K562 (cell line): ENCODE results near the gene PIK3C2G. TPM values are rescaled to one million over a fixed set of nuclear protein-coding genes. Genes with fewer than 3 reads are reported as not detected.

Experiments used
- ATAC-seq: fragments of 200-7000 bp; cut with Tn5 transposase; 3 replicates; pipeline ENCODE4 v1.9.1; 2020; ENCODE audit warnings: moderate library complexity
- BruUV-seq: library from RNA; stranded (reverse); fragments of 400-500 nt; replicated peaks from 2 replicates; lab custom pipeline; 2021; lab: Mats Ljungman, UMichigan
- CTCF ChIA-PET: fragments of 300-600 bp; formaldehyde crosslinking; extraction: SDS; loops from one replicate; lab custom pipeline; 2021; ENCODE audit warnings: low intra/inter-chr PET ratio; lab: Yijun Ruan, JAX
- POLR2A ChIA-PET: fragments of 300-600, 350-650 bp; sonication (Branson Sonifier 250); formaldehyde crosslinking; extraction: SDS; loops from one replicate; lab custom pipeline; 2021; ENCODE audit warnings: antibody characterized with exemption, inconsistent platforms; lab: Yijun Ruan, JAX
- DNase-seq, 4 experiments: peaks; one replicate each; pipeline versions ENCODE4 v3.0.0 to v3.0.0-alpha.2; 2011 to 2018; ENCODE audit warnings: low spot score in 3 of 4, mixed read lengths in 3 of 4; ENCODE audit errors: extremely low read depth in 1 of 4
- FAIRE-seq: peaks from 2 replicates; lab custom pipeline; 2011; peaks lifted over from hg19 to GRCh38; lab: Jason Lieb, UNC
- H2AFZ ChIP-seq: 2 replicates; pipeline ENCODE4 v1.6.0; 2011; ENCODE audit warnings: low read depth, low read length, control low read depth, inconsistent platforms
- H3K27ac ChIP-seq: fragments of 200-600 bp; 3 replicates; pipeline ENCODE4 v1.8.0; 2011; ENCODE audit warnings: low read depth, mild to moderate bottlenecking, control low read depth, inconsistent platforms, low read length, moderate library complexity, mixed read lengths; ENCODE audit errors: extremely low read depth
- H3K27me3 ChIP-seq, 2 experiments: fragments of 300-600 bp in 1 of 2; 2 replicates in 1 of 2; 3 replicates in 1 of 2; pipeline versions ENCODE4 v1.6.0 to v1.8.0; 2011; ENCODE audit warnings: inconsistent platforms in 2 of 2, low read length in 2 of 2, mild to moderate bottlenecking in 1 of 2, mixed read lengths in 1 of 2, moderate library complexity in 1 of 2; ENCODE audit not compliant: control insufficient read depth in 2 of 2, insufficient read depth in 2 of 2
- H3K36me3 ChIP-seq: fragments of 300-600 bp; 3 replicates; pipeline ENCODE4 v1.8.0; 2011; ENCODE audit warnings: mild to moderate bottlenecking, low read length, inconsistent platforms; ENCODE audit not compliant: control insufficient read depth, insufficient read depth
- H3K4me1 ChIP-seq, 2 experiments: fragments of 200-600 bp in 1 of 2; replicated peaks in 1 of 2; 2 replicates in 1 of 2; 3 replicates in 1 of 2; pipeline versions ENCODE4 v1.5.1 to v1.8.0; 2011; ENCODE audit warnings: inconsistent platforms in 2 of 2, low read length in 2 of 2, mild to moderate bottlenecking in 1 of 2, mixed read lengths in 1 of 2, moderate library complexity in 1 of 2; ENCODE audit not compliant: control insufficient read depth in 2 of 2, insufficient read depth in 2 of 2
- H3K4me2 ChIP-seq: 2 replicates; pipeline ENCODE4 v1.6.1; 2011; ENCODE audit warnings: low read length, control low read depth, inconsistent platforms, mixed read lengths; ENCODE audit not compliant: insufficient read depth
- H3K4me3 ChIP-seq: fragments of 200-600 bp; sonication (generic), shearing (Covaris generic); 2 replicates; pipeline ENCODE4 v1.5.1; 2016; ENCODE audit warnings: control low read depth, inconsistent platforms
- H3K79me2 ChIP-seq: fragments of 200-600 bp; 3 replicates; pipeline ENCODE4 v1.8.0; 2011; ENCODE audit warnings: low read length, inconsistent platforms; ENCODE audit not compliant: control insufficient read depth, insufficient read depth
- H3K9ac ChIP-seq, 2 experiments: 2 replicates each; pipeline versions ENCODE4 v1.6.0 to v1.6.1; 2011; ENCODE audit warnings: low read depth in 2 of 2, low read length in 2 of 2, control low read depth in 1 of 2, inconsistent platforms in 1 of 2, mild to moderate bottlenecking in 1 of 2, mixed read lengths in 1 of 2; ENCODE audit not compliant: insufficient read depth in 1 of 2
- H3K9me1 ChIP-seq: one replicate; pipeline ENCODE4 v1.6.0; 2011; ENCODE audit warnings: inconsistent platforms, mild to moderate bottlenecking, low read length, moderate library complexity; ENCODE audit not compliant: control insufficient read depth, insufficient read depth
- H3K9me3 ChIP-seq: replicated peaks from 2 replicates; pipeline ENCODE4 v1.5.1; 2011; ENCODE audit warnings: low read depth, low read length, inconsistent platforms; ENCODE audit not compliant: control insufficient read depth, insufficient read depth
- H4K20me1 ChIP-seq: replicated peaks from 2 replicates; pipeline ENCODE4 v1.6.1; 2011; ENCODE audit warnings: low read length, inconsistent platforms, mixed read lengths; ENCODE audit not compliant: control insufficient read depth, insufficient read depth
- BCOR ChIP-seq: fragments of 450-650 bp; IDR thresholded peaks from 2 replicates; pipeline ENCODE4 v1.6.1; 2016
- CBX2 ChIP-seq: fragments of 200-600 bp; sonication (generic); IDR thresholded peaks from one replicate; pipeline ENCODE4 v1.6.1; 2012; ENCODE audit warnings: mild to moderate bottlenecking, low read length, inconsistent platforms; ENCODE audit not compliant: insufficient read depth, poor library complexity, severe bottlenecking
- CEBPB ChIP-seq: fragments of 450-650 bp; IDR thresholded peaks from 2 replicates; pipeline ENCODE4 v1.6.1; 2016; ENCODE audit warnings: missing genetic modification characterization, missing compliant biosample characterization
- CEBPG ChIP-seq, 3 experiments: fragments of 200-800 bp in 1 of 3; sonication (Bioruptor generic) in 1 of 3; sonication (generic) in 1 of 3; formaldehyde crosslinking in 1 of 3; IDR thresholded peaks in 2 of 3; conservative IDR thresholded peaks in 1 of 3; 2 replicates each; pipeline versions ENCODE4 v1.6.1 to v1.8.0; 2016 to 2022; ENCODE audit warnings: missing compliant biosample characterization in 2 of 3, missing genetic modification characterization in 2 of 3, mild to moderate bottlenecking in 1 of 3, missing genetic modification reagents in 1 of 3
- MTA2 ChIP-seq: fragments of 450-650 bp; IDR thresholded peaks from 2 replicates; pipeline ENCODE4 v1.6.1; 2016; ENCODE audit warnings: low read depth
- NCOA2 ChIP-seq, 2 experiments: fragments of 450-650 bp; IDR thresholded peaks; 2 replicates each; pipeline ENCODE4 v1.6.1; 2018; ENCODE audit warnings: mild to moderate bottlenecking in 2 of 2, moderate library complexity in 1 of 2; ENCODE audit not compliant: partially characterized antibody in 2 of 2
- SNIP1 ChIP-seq: fragments of 450-650 bp; IDR thresholded peaks from 2 replicates; pipeline ENCODE4 v1.7.1; 2017; ENCODE audit warnings: low read depth, mild to moderate bottlenecking
- TAL1 ChIP-seq: fragments of 450-650 bp; IDR thresholded peaks from 2 replicates; pipeline ENCODE4 v1.6.1; 2016; ENCODE audit warnings: mild to moderate bottlenecking
- TRIM28 ChIP-seq: fragments of 450-650 bp; IDR thresholded peaks from 2 replicates; pipeline ENCODE4 v1.6.1; 2017
- ZNF174 ChIP-seq: fragments of 250-450 bp; sonication (Bioruptor Pico); IDR thresholded peaks from 2 replicates; pipeline ENCODE4 v1.4.0; 2020; ENCODE audit warnings: mild to moderate bottlenecking
- WGBS: fragments of 100-300 bp; shearing (Covaris generic); methylation state at CpG from one replicate; pipeline ENCODE4 v1.1.6; 2016; ENCODE audit warnings: low coverage, mixed read lengths; ENCODE audit not compliant: insufficient coverage; ENCODE audit errors: missing lambda C conversion rate; 5-methylcytosine and 5-hydroxymethylcytosine counted together
- in situ Hi-C: fragments of 300-500 bp; cut with MboI; formaldehyde crosslinking; loops from 4 replicates; pipeline ENCODE4 v1.15.0; 2018; ENCODE audit warnings: inconsistent platforms, mixed read lengths
- intact Hi-C: fragments of 100-400 bp; cut with micrococcal nuclease; formaldehyde crosslinking; loops from 2 replicates; pipeline ENCODE4 v1.14.2; 2022
- polyA plus RNA-seq, 8 experiments: library from polyadenylated mRNA; depleted of rRNA in 4 of 8; stranded (reverse) in 5 of 8; unstranded in 3 of 8; fragments of >200 nt; fragmentation: Nextera tagmentation in 2 of 8; fragmentation: Illumina TruSeq in 1 of 8; extraction: Ambion mirVana in 2 of 8; extraction: Trizol in 1 of 8; gene quantifications; 2 replicates each; pipeline versions ENCODE4 v1.2.1 to v1.2.3, GENCODE V29; 2011 to 2014; ENCODE audit warnings: inconsistent platforms in 1 of 8, missing spikeins in 1 of 8
- total RNA-seq, 7 experiments: library from RNA; depleted of rRNA in 6 of 7; stranded (reverse); fragments of >200 nt in 6 of 7; fragmentation: Illumina TruSeq in 2 of 7; extraction: Trizol in 2 of 7; gene quantifications; 2 replicates each; pipeline versions ENCODE4 v1.2.1 to v1.2.3, GENCODE V29; 2011 to 2021; ENCODE audit warnings: low replicate concordance in 1 of 7

Gene PIK3C2G
- total and polyA plus RNA-seq, 9 of the 15 experiments (the other 6 are each of a cell fraction or from before 2014, with no cell fraction given), result not detected

DNA sequence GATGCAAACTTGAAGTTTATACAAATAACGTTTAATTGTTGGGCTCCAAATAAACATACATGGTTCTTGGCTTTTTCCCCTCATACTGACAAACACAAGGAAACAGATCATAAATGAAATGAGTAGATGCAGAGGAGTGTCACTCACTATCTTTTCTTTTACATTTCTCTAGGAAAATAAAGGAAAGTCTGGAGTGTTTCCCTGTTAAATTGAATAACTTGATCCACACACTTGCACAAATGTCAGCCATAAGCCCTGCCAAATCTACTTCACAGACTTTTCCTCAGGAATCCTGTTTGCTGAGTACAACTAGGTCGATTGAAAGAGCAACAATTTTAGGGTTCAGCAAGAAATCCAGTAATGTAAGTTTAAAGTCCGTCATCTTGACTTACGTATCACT, 301.2 kb downstream of the PIK3C2G start:
- H4K20me1 ChIP-seq, result no peaks in the 10 kb centered on the region
- no peaks in the 10 kb centered on the region for H3K9me3 ChIP-seq
- H3K36me3 ChIP-seq, result no peaks in the 10 kb centered on the region
- 37% methylated on average over 3 of the region's 4 CpGs for WGBS
- CTCF ChIA-PET, result no interaction called here
- no peaks in the 10 kb centered on the region for H3K27me3 ChIP-seq
- intact Hi-C loops (no loop called here), in situ Hi-C loops (no loop called here)
- no peak overlapping the region for H3K4me3 ChIP-seq
- no peaks in the 10 kb centered on the region for H3K79me2 ChIP-seq
- H3K9me1 ChIP-seq, result no peaks in the 10 kb centered on the region
- H3K27ac ChIP-seq, result no peak overlapping the region
- no peak overlapping the region for H2AFZ ChIP-seq
- no peak for FAIRE-seq
- DNase-seq, result no peak
- H3K4me1 ChIP-seq, result no peaks in the 10 kb centered on the region
- TF ChIP-seq CBX2, result no peak
- no peak for TF ChIP-seq TAL1
- TF ChIP-seq SNIP1, result no peak
- TF ChIP-seq NCOA2 (IDR thresholded peaks at IDR 0.05; ENCODE audit: partially characterized antibody in 2 of 2), result no peak
- no peak for TF ChIP-seq TRIM28
- TF ChIP-seq BCOR, result no peak
- no peak for TF ChIP-seq ZNF174 (CRISPR knock-in tag)
- H3K4me2 ChIP-seq, result no peak overlapping the region
- H3K9ac ChIP-seq, result no peak overlapping the region
- ATAC-seq, result no peak
- BruUV-seq, result no TSS peak
- POLR2A ChIA-PET, result no interaction called here

DNA sequence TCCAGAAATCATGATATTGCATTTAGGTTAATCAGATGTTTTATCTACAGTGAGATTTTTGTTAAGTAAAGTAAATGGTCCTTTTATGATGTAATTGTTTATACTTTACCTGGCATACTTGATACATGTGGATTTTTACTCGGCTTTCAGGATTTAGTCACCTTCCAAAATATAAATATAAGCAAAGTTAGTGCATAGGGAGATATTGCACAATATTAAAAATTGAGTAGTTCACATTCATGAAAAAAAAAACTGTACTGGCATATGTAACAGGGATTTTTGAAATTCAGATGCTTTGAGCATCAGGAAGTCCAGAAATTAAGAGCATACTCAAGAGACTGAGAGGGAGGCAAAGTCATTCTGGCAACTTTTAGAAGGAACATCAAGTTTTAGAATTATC, 303.0 kb downstream of the PIK3C2G start:
- Histone ChIP-seq H3K9me3 (no peaks in the 10 kb centered on the region), H3K36me3 (no peaks in the 10 kb centered on the region), H3K79me2 (no peaks in the 10 kb centered on the region)
- TF ChIP-seq CEBPB (peak; percentile 47; the same call in 1 of the 2 replicates), MTA2 (no peak), CEBPG (CRISPR knock-in tag; IDR thresholded peaks at IDR 0.05) (no peak), CEBPG (tag; conservative IDR thresholded peaks at IDR 0.05 in 1 of 2, IDR thresholded peaks at IDR 0.05 in 1 of 2) (peak in 1 of 2 experiments; percentile 72; a peak in 2 of 4 replicates)
- TF ChIP-seq, all 486 proteins: peak for 2
- Histone ChIP-seq H3K4me1 (no peaks in the 10 kb centered on the region), H3K27me3 (no peaks in the 10 kb centered on the region), H2AFZ (no peak overlapping the region), H4K20me1 (no peaks in the 10 kb centered on the region), H3K9me1 (no peaks in the 10 kb centered on the region), H3K9ac (no peak overlapping the region), H3K4me2 (no peak overlapping the region), H3K27ac (no peak overlapping the region), H3K4me3 (no peak overlapping the region)
- FAIRE-seq (no peak), ATAC-seq (no peak), DNase-seq (no peak)
- in situ Hi-C loops (no loop called here), intact Hi-C loops (no loop called here)
- CTCF ChIA-PET, result no interaction called here
- POLR2A ChIA-PET, result no interaction called here
- no TSS peak for BruUV-seq
- 71% methylated on average over 1 of the region's 1 CpG for WGBS
